Smooth muscle cell of the brain vasculature (primary cell): ENCODE measurements around the gene PHF24.
"Not testable (repeated sequence)": the region's sequence is repeated elsewhere in the genome, so short reads cannot be mapped to it uniquely, and the experiment has no call there.

Experiments
- DNase-seq: peaks from one replicate; pipeline ENCODE4 v3.0.0-alpha.2; 2012; ENCODE audit warnings: low read depth, low spot score

PHF24 gene

GRCh38 chr9:34957492-34958410 is at the start of gene PHF24:
Gene PHF24 (plus strand): TSS chr9:34958285. CDS start chr9:34971299, 13,014 bp downstream.
- no peak for DNase-seq

- no peak for DNase-seq
These were observed 31.0 kb upstream of the PHF24 start for GRCh38 chr9:34927061-34927460.

GRCh38 chr9:34928921-34929320 is 29.2 kb upstream of the PHF24 start:
- no peak for DNase-seq

GRCh38 chr9:34929506-34930102 is 28.5 kb upstream of the PHF24 start:
- no peak for DNase-seq

- DNase-seq = not testable (repeated sequence)
These were observed 18.1 kb upstream of the PHF24 start for GRCh38 chr9:34939989-34940388.

GRCh38 chr9:34948451-34948850 is 9.6 kb upstream of the PHF24 start:
- DNase-seq = no peak

- no peak for DNase-seq
These were observed 3.9 kb upstream of the PHF24 start for GRCh38 chr9:34954225-34954624.

- not testable (repeated sequence) for DNase-seq
These were observed 2.0 kb upstream of the PHF24 start for GRCh38 chr9:34956066-34956465.

GRCh38 chr9:34956648-34957047 is 1.4 kb upstream of the PHF24 start:
- DNase-seq = no peak

GRCh38 chr9:34958411-34958982 is 412 bp downstream of the PHF24 start:
- DNase-seq = no peak

- no peak for DNase-seq
These were observed 1.4 kb downstream of the PHF24 start for GRCh38 chr9:34959461-34959860.

- no peak for DNase-seq
These were observed 3.7 kb downstream of the PHF24 start for GRCh38 chr9:34961574-34962490.

GRCh38 chr9:34962546-34962945 is 4.5 kb downstream of the PHF24 start:
- DNase-seq = no peak

GRCh38 chr9:34963552-34963951 is 5.5 kb downstream of the PHF24 start:
- no peak for DNase-seq

- DNase-seq = no peak
These were observed 6.4 kb downstream of the PHF24 start for GRCh38 chr9:34964458-34964857.

GRCh38 chr9:34971146-34971811 is 13.2 kb downstream of the PHF24 start:
- no peak for DNase-seq

- no peak for DNase-seq
These were observed 16.6 kb downstream of the PHF24 start for GRCh38 chr9:34974664-34975063.

- no peak for DNase-seq
These were observed 18.4 kb downstream of the PHF24 start for GRCh38 chr9:34976441-34976840.

GRCh38 chr9:34976992-34977391 is 18.9 kb downstream of the PHF24 start:
- no peak for DNase-seq

GRCh38 chr9:34980181-34980761 is 22.2 kb downstream of the PHF24 start:
- DNase-seq = no peak

GRCh38 chr9:34982361-34982760 is 24.3 kb downstream of the PHF24 start:
- DNase-seq = no peak
